HG02759 (cell line): Measurements from ENCODE around the gene GLCE.

Source experiments
- ATAC-seq: cut with Tn5 transposase; IDR thresholded peaks from one replicate; pipeline ENCODE4 v1.9.1; 2021; ENCODE audit warnings: mild to moderate bottlenecking, moderate library complexity; ENCODE audit not compliant: unreplicated experiment

The GLCE gene

DNA sequence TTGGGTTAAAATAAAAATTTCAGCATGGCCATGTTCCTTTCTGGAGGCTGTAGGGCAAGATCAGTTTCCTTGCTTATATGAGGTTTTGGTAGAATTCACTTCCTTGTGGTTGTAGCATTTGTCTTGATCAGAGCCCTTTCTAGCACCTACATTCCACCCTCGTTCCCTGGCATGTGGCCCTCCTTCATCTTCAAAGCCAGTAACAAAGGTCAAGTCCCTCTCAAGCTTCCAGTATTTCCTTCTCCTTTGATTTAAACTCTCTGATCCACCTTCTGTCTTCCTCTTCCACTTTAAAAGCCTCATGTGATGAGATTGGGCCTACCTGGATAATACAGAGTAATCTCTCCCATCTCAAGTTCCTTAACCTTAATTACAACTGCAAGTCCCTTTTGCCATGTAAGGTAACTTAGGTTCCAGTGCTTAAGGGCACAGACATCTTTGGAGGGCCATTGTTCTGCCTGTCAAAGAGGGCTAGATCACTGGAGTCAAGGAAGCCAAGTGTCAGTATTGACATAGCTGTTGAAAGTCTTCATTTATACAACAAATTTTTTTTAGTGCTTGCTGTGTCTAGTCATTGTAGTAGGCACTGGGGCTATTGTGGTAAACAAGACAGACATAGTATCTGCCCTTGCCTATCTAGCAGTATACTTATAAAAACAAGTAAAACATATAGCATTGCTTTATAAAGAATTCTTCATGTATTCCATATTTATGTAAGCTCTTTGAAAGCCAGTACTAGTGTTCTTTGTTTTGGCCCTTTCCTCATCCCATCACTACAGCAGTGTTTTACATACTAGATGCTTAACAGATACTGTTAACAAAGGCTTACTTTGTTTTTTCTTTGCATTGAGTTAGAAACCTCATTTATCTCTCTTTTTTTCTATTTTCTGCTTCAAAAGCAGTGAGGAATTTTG is 40.7 kb downstream of the GLCE start:
- ATAC-seq = no peak

DNA sequence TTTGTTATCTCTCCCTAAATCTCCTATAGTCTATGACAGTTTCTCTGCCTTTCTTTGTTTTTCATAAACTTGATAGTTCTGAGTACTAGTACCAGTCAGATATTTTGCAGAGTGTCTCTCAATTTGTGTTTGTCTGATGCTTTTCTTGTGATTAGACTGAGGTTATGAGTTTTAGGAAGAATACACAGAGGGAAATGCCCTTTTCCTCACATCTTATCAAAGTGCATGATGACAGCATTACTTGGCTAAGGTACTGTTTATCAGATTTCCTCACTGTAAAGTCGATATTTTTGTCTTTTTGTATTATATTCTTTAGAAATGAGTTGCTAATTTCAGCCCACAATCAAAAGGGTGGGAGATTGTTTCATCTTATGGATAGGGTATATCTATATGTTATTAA is 45.6 kb downstream of the GLCE start:
- no peak for ATAC-seq

DNA sequence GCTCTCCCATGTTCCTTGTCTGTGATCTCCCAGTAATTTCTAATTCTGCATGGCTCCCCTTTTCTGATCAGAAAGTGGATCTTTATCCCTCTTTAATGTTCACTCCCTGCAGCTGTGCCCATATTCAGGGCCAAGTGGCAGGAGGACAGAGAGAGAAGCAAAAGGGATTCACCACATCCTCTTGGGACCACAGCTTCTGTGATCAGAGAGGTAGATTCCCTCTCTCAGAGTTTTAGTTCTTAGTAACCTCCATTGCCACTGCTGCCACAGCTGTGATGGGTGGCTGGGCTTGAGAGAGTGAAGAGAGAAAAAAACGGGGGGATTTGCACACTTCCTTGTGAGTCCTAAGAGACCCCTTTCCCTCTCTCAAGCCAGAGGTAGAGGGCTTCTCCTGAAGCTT is 49.2 kb downstream of the GLCE start:
- ATAC-seq = no peak

- ATAC-seq = no peak
Measured at GRCh38 chr15:69210574-69210973, 50.1 kb downstream of the GLCE start.

GRCh38 chr15:69213786-69214185 is 53.4 kb downstream of the GLCE start:
- no peak for ATAC-seq

- no peak for ATAC-seq
Measured at GRCh38 chr15:69215314-69216035, 55.0 kb downstream of the GLCE start.

DNA sequence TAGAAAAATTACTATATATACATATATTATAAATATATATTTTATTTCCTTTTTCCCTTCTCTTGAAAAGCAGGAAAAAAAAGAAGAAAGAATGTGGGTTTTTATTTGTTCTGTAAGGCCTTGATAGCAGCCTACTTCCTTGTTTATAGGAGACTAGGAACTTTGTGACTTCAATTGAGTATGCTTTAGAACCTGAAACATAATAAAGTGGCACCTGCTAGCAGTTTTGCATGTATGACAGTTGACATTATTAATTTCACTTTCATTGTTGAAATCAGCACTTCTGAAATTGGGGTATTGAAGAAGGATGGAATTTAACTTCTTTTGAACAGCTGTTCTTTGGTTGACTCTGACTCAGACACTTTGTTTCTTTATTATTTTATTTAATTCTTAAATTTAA is 56.9 kb downstream of the GLCE start:
- no peak for ATAC-seq

DNA sequence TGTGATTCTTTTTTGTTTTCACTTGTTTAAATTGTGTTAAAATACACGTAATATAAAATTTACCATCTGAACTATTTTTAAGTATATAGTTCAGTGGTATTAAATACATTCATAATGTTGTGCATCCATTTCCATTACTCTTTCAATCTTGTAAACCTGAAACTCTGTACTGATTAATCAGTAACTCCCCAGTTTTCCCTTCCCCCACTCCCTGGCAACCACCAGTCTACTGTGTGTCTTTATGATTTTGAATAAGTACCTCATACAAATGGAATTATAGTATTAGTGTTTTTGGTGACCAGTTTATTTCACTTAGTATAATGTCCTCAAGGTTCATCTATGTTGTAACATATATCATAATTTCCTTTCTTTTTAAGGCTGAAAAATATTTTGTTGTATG is 59.3 kb downstream of the GLCE start:
- no peak for ATAC-seq

- ATAC-seq = no peak
Measured at GRCh38 chr15:69222002-69222474, 61.6 kb downstream of the GLCE start.

DNA sequence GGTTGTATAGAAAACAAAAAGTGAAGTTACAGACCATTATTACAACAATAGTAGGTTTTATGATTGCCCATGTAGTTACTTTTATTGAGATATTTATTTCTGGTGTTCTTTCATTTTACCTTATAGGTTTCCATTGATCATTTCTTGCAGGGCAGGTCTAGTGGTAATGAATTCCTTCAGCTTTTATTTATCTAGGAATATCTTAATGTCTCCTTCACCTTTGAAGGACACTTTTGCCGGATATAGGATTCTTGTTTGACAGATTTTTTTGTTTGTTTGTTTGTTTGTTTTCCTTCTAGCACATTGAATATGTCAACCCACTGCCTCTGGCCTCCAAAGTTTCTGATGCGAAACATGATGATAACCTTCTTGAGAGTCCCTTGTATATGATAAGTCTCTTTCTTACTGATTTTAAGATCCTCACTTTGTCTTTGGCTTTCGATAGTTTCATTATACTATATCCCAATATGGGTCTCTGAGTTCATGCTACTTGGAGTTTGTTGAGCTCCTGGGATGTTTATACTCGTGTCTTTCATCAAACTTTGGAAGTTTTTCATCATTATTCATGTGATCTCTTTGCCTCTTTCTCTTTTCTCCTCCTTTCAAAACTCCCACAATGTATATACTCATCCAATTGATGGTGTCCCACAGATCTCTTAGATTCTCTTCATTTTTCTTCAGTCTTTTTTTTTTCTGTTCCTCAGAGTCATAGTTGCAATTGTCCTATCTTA is 62.8 kb downstream of the GLCE start:
- no peak for ATAC-seq

DNA sequence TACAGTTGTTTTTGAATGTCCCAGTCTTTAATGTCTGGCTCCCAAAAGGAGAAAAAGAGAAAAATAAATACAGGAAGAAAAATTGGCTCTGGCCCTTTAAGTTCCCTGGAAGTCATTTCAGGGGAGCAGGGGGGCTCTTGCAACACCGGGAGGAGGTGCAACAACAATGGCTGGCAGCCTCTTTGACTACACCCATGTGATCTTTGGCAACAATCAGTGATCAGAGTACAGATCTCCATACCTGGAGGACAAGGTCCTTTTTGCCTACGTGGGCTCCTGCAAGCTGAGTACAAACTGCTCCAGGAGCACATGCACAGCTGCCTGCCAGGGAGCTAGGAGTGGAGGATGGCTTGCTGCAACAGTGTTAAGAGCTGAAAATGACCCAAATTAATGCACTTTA is 63.9 kb downstream of the GLCE start:
- ATAC-seq = no peak

DNA sequence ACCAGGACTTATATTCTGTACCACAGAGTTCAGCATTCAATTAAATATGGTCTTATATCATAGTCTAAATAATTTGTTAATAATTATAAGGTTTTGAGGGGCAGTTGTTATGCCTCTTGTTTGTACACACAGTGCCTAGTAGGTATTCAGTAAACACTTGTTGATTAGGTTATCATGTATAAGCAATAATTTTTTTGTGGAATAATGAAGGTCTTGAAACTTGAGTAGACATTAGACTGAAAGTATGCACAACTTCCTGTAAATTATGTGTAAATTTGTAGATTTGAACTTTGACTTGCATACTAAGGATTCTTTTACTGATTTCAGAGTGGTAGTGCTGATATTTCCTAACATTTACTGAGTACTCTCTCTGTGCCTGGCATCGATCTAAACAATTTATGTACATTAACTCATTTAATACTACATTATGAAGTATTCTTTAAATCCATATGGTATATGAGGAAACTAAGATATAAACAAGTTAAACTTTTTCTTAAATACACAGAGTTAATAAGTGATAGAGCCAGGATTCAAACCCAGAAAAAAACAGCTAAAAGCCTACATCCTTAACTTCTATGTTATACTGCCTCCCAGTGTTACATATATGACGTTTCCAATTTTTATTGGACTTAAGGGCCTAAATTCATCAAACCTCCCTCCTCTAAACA is 65.1 kb downstream of the GLCE start:
- ATAC-seq = no peak

- ATAC-seq = no peak
Measured at GRCh38 chr15:69226023-69226355, 65.6 kb downstream of the GLCE start.

DNA sequence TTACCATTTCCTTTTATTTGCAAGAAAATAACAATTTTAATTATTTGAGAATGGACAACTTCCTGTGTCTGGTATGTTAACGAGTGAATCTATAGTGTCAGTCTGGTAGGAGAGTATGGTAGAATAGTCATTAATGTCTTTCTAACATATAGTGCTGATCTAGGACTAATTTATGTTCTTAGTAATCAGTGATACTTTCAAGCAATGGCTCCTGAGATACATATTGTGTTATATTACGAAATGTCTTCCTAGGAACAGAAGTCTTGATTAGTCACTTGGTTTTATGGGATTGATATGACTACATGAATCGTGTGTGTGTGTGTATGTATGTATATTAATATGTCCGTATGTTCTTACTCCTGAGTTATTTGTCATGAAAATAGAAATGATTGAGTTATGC is 71.7 kb downstream of the GLCE start:
- ATAC-seq = no peak

DNA sequence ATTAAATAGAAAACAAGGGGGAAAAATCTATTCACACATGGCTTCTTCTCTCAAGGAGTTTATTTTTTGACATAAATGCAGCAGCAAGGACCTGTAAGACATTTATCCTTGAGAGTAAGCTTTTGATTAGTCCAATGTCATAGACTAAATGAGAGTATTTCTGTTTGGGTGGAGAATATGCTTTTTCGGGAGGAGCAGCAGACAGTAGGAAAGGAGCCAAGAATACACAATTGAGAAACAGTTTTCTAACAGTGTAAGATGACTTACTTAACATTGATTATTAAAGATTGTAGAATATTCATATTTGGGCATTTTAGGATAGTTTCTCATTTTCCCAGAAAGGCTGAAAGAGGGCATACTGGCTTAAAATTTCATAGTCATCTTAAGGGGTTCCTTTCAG is 72.3 kb downstream of the GLCE start:
- ATAC-seq = no peak

DNA sequence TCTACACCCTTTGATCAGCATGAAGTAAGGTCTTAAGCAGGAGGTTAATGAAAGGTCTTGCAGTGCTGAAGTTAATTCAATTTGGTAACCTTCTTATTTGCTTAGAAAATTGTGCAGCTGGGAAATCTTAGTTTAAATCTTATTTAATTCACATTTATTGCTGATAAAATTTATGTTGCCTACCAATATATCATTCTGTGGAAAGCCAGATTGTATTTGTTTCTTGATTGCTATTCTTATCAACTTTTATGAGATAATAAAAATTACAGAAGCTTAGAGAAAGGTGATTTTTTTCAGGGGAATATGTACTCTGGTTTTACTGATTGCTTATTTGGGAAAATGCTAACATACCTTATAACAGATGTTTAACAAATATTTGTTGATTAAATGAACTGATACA is 74.2 kb downstream of the GLCE start:
- ATAC-seq = no peak

DNA sequence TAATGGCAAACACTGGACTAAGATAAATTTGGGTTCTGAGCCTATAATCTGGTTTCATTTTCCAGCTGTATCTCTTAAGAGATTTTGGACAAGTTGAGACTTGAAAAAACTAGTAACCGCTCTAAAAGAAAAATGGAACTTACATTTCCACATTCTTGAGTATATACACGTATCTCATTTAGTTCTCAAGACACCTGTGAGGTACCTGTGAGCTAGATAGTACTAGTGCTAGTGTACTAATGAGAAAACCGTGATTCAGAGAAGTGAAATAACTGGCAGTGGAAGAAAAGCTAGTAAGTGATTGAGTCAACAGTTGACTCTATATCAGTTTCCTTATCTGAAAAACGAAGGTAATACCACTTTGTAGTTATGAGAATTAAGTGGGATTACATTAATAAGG is 76.1 kb downstream of the GLCE start:
- ATAC-seq = no peak

DNA sequence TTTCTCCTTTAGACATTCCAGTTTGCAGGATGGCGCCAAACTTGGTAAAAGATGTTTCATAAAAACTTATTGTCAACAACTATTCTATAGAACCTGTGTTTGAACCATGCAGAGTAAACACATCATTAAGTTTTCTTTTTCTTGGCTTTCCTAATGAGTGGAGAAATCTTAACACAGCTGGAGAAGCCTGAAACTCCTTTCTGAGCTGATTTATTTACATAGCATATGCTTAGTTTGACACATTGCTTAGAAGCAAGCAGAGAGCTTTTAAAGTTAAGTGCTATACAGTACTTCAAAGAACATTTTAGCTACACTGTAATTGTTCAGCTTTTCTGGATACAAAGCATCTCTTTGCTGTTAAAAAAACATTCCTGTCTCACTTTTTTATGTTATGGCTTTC is 77.3 kb downstream of the GLCE start:
- no peak for ATAC-seq

DNA sequence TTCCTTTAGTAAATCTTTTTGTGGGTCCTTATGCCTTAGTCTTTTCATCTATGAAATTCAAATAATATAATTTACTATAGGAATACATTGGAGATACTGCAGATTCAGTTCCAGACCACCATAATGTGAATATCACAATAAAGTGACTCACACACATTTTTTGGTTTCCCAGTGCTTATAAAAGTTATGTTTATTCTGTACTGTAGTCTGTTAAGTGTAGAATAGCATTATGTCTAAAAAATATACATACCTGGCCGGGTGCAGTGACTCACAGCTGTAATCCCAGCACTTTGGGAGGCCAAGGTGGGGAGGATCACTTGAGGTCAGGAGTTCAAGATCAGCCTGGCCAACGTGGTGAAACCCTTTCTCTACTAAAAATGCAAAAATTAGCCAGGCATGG is 84.4 kb downstream of the GLCE start:
- no peak for ATAC-seq

- ATAC-seq = no peak
Measured at GRCh38 chr15:69253156-69253555, 92.7 kb downstream of the GLCE start.

DNA sequence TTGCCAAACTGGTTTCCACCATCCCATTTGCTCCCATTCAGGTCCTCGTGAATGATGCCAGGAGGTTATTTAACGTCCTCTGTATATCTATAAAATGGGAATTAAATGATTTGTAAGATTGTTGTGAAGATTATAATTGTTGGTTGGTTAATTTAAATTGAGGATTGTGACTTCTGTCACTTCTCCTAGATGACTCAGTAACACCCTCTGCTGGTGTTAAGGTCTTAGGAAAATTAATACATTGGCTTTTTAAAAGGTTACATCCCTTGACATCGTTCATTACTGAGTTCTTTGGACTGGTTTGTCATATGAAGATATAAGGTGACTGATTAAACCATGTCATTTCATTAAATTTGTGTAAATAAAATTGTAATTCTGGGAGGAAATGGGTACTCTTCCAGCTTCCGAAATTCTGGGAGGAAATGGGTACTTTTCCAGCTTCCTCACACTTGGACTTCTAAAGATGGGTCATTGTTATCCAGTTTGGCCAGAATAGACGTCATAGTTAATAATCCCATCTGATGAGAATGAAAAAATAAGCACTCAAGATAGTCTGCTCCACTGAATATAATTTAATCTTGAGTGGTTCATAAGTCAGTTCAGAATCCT is 105.0 kb downstream of the GLCE start:
- ATAC-seq = no peak
